Endothelial cell of umbilical vein (primary cell): ENCODE measurements around the gene NTN5. TPM values are rescaled to one million over a fixed set of nuclear protein-coding genes. Genes with fewer than 3 reads are reported as not detected.

Source experiments
- BruUV-seq: library from RNA; stranded (reverse); fragments of 400-500 nt; replicated peaks from 2 replicates; lab custom pipeline; 2021; lab: Mats Ljungman, UMichigan
- CTCF ChIA-PET: fragments of 300-600, 350-600 bp; sonication (Branson Sonifier 250); formaldehyde crosslinking; loops from one replicate; lab custom pipeline; 2021; ENCODE audit warnings: antibody characterized with exemption, inconsistent platforms; lab: Charles Lee
- POLR2A ChIA-PET: fragments of 300-600, 350-600 bp; sonication (Branson Sonifier 250); formaldehyde crosslinking; loops from one replicate; lab custom pipeline; 2021; ENCODE audit warnings: antibody characterized with exemption, inconsistent platforms; lab: Charles Lee
- DNase-seq: peaks from one replicate; pipeline ENCODE4 v3.0.0-alpha.2; 2011; ENCODE audit warnings: low read depth, low spot score
- FAIRE-seq: peaks from 2 replicates; lab custom pipeline; 2011; peaks lifted over from hg19 to GRCh38; lab: Jason Lieb, UNC
- H2AFZ ChIP-seq: 2 replicates; pipeline ENCODE4 v1.6.0; 2012; ENCODE audit warnings: low read depth, low read length, control low read depth, inconsistent platforms
- H3K27ac ChIP-seq: 2 replicates; pipeline ENCODE4 v1.5.1; 2011; ENCODE audit warnings: low read depth, mild to moderate bottlenecking, control low read depth, low read length, moderate library complexity; ENCODE audit not compliant: insufficient read depth
- H3K27me3 ChIP-seq, 2 experiments: 2 replicates each; pipeline versions ENCODE4 v1.6.0 to v1.6.1; 2011; ENCODE audit warnings: low read length in 2 of 2, mixed read lengths in 1 of 2; ENCODE audit not compliant: control insufficient read depth in 2 of 2, insufficient read depth in 2 of 2
- H3K36me3 ChIP-seq, 2 experiments: 2 replicates in 1 of 2; 3 replicates in 1 of 2; pipeline ENCODE4 v1.5.1; 2011; ENCODE audit warnings: low read length in 2 of 2, mild to moderate bottlenecking in 1 of 2, moderate library complexity in 1 of 2; ENCODE audit not compliant: control insufficient read depth in 2 of 2, insufficient read depth in 2 of 2; ENCODE audit errors: extremely low read depth in 1 of 2
- H3K4me1 ChIP-seq: 3 replicates; pipeline ENCODE4 v1.5.1; 2011; ENCODE audit warnings: mild to moderate bottlenecking, low read length; ENCODE audit not compliant: control insufficient read depth, insufficient read depth; ENCODE audit errors: extremely low read depth
- H3K4me2 ChIP-seq: 2 replicates; pipeline ENCODE4 v1.6.1; 2011; ENCODE audit warnings: low read length, control low read depth, mixed read lengths; ENCODE audit not compliant: insufficient read depth
- H3K4me3 ChIP-seq, 3 experiments: fragments of 200-600 bp in 1 of 3; sonication (generic), shearing (Covaris generic) in 1 of 3; replicated peaks in 1 of 3; 2 replicates each; pipeline ENCODE4 v1.5.1; 2011 to 2016; ENCODE audit warnings: control low read depth in 3 of 3, low read length in 3 of 3, mild to moderate bottlenecking in 2 of 3, inconsistent platforms in 1 of 3, low read depth in 1 of 3, moderate library complexity in 1 of 3; ENCODE audit not compliant: insufficient read depth in 1 of 3
- H3K79me2 ChIP-seq: 2 replicates; pipeline ENCODE4 v1.6.0; 2012; ENCODE audit warnings: low read length, inconsistent platforms; ENCODE audit not compliant: control insufficient read depth, insufficient read depth
- H3K9ac ChIP-seq: replicated peaks from 2 replicates; pipeline ENCODE3; 2011; ENCODE audit warnings: low read length, control low read depth; ENCODE audit not compliant: insufficient read depth; ENCODE audit errors: extremely low read depth
- H3K9me1 ChIP-seq: replicated peaks from 3 replicates; pipeline ENCODE4 v1.6.0; 2011; ENCODE audit warnings: mild to moderate bottlenecking, low read length; ENCODE audit not compliant: control insufficient read depth, insufficient read depth; ENCODE audit errors: extremely low read depth
- H3K9me3 ChIP-seq: replicated peaks from 2 replicates; pipeline ENCODE4 v1.5.1; 2012; ENCODE audit warnings: low read length, inconsistent platforms; ENCODE audit not compliant: control insufficient read depth, insufficient read depth
- H4K20me1 ChIP-seq: replicated peaks from 2 replicates; pipeline ENCODE3; 2011; ENCODE audit warnings: mild to moderate bottlenecking, low read length; ENCODE audit not compliant: control insufficient read depth, insufficient read depth; ENCODE audit errors: extremely low read depth
- EZH2 ChIP-seq: IDR thresholded peaks from 2 replicates; pipeline ENCODE4 v1.6.1; 2012; ENCODE audit warnings: borderline replicate concordance, low read depth, mild to moderate bottlenecking, moderate library complexity, low read length, inconsistent platforms; ENCODE audit not compliant: severe bottlenecking
- FOS ChIP-seq: IDR thresholded peaks from 2 replicates; pipeline ENCODE4 v1.6.1; 2011; ENCODE audit warnings: mild to moderate bottlenecking, low read length, moderate library complexity, borderline replicate concordance; ENCODE audit not compliant: insufficient read depth
- MYC ChIP-seq: IDR thresholded peaks from one replicate; pipeline ENCODE4 v1.6.1; 2011; ENCODE audit warnings: mild to moderate bottlenecking, low read depth, low read length
- POLR2A ChIP-seq: IDR thresholded peaks from 2 replicates; pipeline ENCODE4 v1.6.1; 2012; ENCODE audit warnings: low read depth, mild to moderate bottlenecking, control low read depth, low read length
- POLR2AphosphoS5 ChIP-seq: IDR thresholded peaks from 2 replicates; pipeline ENCODE4 v1.6.1; 2012; ENCODE audit warnings: low read depth, mild to moderate bottlenecking, control low read depth, low read length, moderate library complexity; ENCODE audit not compliant: insufficient read depth
- dilution Hi-C: fragments of 300-500 bp; cut with MboI; formaldehyde crosslinking; loops from one replicate; pipeline ENCODE4 v1.15.0; 2019; ENCODE audit warnings: low sequenced_read_pairs; ENCODE audit not compliant: extremely low pct_ligation_motif_present
- intact Hi-C: fragments of 100-400 bp; cut with micrococcal nuclease; formaldehyde crosslinking; loops from one replicate; pipeline ENCODE4 v1.10.0; 2022
- polyA plus RNA-seq, 4 experiments: library from polyadenylated mRNA; depleted of rRNA in 3 of 4; stranded (reverse) in 3 of 4; unstranded in 1 of 4; fragments of >200 nt; gene quantifications; 2 replicates each; pipeline versions ENCODE4 v1.2.1 to v1.2.3, GENCODE V29; 2011 to 2012; ENCODE audit warnings: missing spikeins in 1 of 4
- total RNA-seq: library from RNA; stranded (reverse); gene quantifications from 2 replicates; pipeline ENCODE4 v1.2.3, GENCODE V29; 2021

NTN5 gene
- total and polyA plus RNA-seq, 2 donors (not counting 3 experiments of a cell fraction or from before 2014, with no cell fraction given): 0.11 TPM; not detected in 1

DNA sequence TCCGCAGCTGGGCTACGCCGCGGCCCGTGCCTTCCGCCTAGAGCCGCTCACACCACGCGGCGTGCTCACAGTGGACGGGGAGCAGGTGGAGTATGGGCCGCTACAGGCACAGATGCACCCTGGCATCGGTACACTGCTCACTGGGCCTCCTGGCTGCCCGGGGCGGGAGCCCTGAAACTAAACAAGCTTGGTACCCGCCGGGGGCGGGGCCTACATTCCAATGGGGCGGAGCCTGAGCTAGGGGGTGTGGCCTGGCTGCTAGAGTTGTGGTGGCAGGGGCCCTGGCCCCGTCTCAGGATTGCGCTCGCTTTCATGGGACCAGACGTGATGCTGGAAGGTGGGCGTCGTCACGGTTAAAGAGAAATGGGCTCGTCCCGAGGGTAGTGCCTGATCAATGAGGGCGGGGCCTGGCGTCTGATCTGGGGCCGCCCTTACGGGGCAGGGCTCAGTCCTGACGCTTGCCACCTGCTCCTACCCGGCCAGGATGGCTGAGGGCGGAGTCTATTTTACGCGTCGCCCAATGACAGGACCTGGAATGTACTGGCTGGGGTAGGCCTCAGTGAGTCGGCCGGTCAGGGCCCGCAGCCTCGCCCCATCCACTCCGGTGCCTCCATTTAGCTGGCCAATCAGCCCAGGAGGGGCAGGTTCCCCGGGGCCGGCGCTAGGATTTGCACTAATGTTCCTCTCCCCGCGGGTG, 43.1 kb downstream of the NTN5 start:
- Histone ChIP-seq H3K4me3 (peak overlapping the region in 2 of 3 experiments; percentile 6 to 19), H3K27me3 (no peaks in the 10 kb centered on the region), H3K27ac (peak overlapping the region; percentile 13), H4K20me1 (no peaks in the 10 kb centered on the region), H2AFZ (peak overlapping the region; percentile 63), H3K4me1 (peaks cover 20% of the 10 kb centered on the region), H3K9me3 (no peaks in the 10 kb centered on the region), H3K36me3 (peaks cover 0 to 2% of the 10 kb centered on the region in 2 experiments), H3K4me2 (peak overlapping the region; percentile 60), H3K9ac (no peak overlapping the region), H3K79me2 (no peaks in the 10 kb centered on the region), H3K9me1 (no peaks in the 10 kb centered on the region)
- peak; percentile 82 for DNase-seq
- POLR2A ChIA-PET: interaction anchor here (1.0 to 2.0 kb wide), 3 partner anchors 8 to 17 kb away, joined by 3 to 10 read pairs (median 3); partner anchors contain the start of genes RPL18 and SPHK2
- FAIRE-seq: peak; percentile 96
- CTCF ChIA-PET: interaction anchor here (0.8 to 2.3 kb wide), 10 partner anchors 8 to 341 kb away, joined by 3 to 12 read pairs (median 8); partner anchors contain the start of genes CA11, RPL18 and SPHK2
- TF ChIP-seq POLR2AphosphoS5 (peak; percentile 65), POLR2A (no peak)
- dilution Hi-C loops: no loop called here
- no TSS peak for BruUV-seq
- intact Hi-C loops: loop anchor here (10.0 kb wide), 1 partner anchor 365 kb away; the partner anchor contains the start of genes GYS1 and RUVBL2

DNA sequence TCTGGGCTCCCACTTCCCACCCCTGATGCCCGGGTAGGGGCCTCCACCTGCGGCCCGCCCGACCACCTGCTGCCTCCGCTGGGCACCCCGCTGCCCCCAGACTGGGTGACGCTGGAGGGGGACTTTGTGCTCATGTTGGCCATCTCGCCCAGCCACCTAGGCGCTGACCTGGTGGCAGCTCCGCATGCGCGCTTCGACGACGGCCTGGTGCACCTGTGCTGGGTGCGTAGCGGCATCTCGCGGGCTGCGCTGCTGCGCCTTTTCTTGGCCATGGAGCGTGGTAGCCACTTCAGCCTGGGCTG, 43.6 kb downstream of the NTN5 start:
- Histone ChIP-seq H2AFZ (no peak overlapping the region), H3K27me3 (no peaks in the 10 kb centered on the region), H3K79me2 (no peaks in the 10 kb centered on the region), H3K36me3 (peaks cover 0 to 2% of the 10 kb centered on the region in 2 experiments), H3K27ac (no peak overlapping the region), H3K4me1 (peaks cover 18% of the 10 kb centered on the region), H3K4me3 (no peak overlapping the region), H3K9me1 (no peaks in the 10 kb centered on the region), H3K9ac (no peak overlapping the region), H3K9me3 (no peaks in the 10 kb centered on the region), H4K20me1 (no peaks in the 10 kb centered on the region), H3K4me2 (no peak overlapping the region)
- intact Hi-C loops: no loop called here
- DNase-seq (no peak), FAIRE-seq (no peak)
- POLR2A ChIA-PET: interaction anchor here (2.0 kb wide), 1 partner anchor 10 kb away, joined by 10 read pairs; the partner anchor contains the start of genes RPL18 and SPHK2
- BruUV-seq: no TSS peak
- CTCF ChIA-PET: interaction anchor here (1.0 to 2.0 kb wide), 3 partner anchors 10 to 67 kb away, joined by 3 to 12 read pairs (median 11); partner anchors contain the start of genes CA11, RPL18 and SPHK2
- TF ChIP-seq MYC: no peak
- TF ChIP-seq FOS: no peak
- TF ChIP-seq POLR2A: no peak
- TF ChIP-seq EZH2: no peak
- dilution Hi-C loops: no loop called here
